Measurements from ENCODE around the gene MMP24.
"Not testable (repeated sequence)": the region's sequence is repeated elsewhere in the genome, so short reads cannot be mapped to it uniquely, and the experiment has no call there.

The MMP24 gene

DNA sequence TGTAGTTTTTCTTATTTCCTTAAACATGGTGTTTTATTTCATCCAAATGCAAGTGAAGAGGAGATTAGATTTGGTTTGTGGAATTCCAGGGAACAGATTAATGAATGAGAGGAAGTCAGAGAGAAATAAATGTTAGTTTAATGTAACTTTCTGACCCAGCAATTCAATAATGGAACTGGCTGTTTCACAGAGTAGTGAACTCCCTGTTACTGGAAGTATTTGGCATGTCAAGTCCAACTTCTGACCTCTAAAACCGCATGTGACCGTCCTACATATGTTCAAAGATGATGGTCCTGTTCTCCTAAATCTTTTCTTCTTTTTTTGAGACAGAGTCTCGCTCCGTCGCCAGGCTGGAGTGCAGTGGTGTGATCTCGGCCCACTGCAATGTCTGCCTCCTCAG lies 35.9 kb upstream of the MMP24 start:
- H3K4me3 ChIP-seq (ENCODE audit: low read length): no peak overlapping the region
- DNase-seq (ENCODE audit: low read depth): no peak
- TF ChIP-seq CTCF (IDR thresholded peaks at IDR 0.05; ENCODE audit: insufficient read depth, low read depth, low read length, missing control alignments): no peak

DNA sequence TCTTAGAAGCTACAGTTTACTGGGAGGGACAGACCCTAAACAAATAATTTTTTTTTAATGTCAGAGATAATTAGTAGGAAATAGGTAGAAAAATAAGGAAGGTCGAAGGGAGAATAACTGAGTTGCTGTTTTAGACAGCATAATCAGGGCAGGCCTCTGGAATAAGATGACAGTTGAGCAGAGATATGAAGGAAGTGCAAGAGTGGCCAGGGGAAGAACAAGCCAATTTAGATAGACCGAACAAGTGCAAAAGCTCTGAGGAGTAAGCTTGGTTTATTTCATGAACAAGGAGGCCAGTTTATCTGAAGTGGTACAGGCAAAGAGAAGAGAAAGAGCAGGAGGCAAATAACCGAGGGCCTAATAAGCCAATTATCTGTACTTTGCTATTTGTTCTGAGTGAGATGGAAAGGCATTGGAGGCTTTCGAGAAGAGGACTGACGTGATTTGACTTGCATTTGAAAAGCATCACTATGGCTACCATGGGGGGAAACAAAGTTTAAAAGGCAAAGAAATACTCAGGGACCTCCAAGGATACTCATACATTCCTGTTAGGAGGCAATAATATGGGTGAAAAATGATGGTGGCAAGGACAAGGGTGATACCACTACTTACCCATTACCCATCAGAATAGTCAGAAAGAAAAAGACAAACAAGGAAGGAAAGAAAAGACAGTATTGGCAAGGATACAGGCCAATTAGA lies 34.9 kb upstream of the MMP24 start:
- H3K4me3 ChIP-seq (ENCODE audit: low read length): no peak overlapping the region
- no peak for TF ChIP-seq CTCF (IDR thresholded peaks at IDR 0.05; ENCODE audit: insufficient read depth, low read depth, low read length, missing control alignments)
- no peak for DNase-seq (ENCODE audit: low read depth)

DNA sequence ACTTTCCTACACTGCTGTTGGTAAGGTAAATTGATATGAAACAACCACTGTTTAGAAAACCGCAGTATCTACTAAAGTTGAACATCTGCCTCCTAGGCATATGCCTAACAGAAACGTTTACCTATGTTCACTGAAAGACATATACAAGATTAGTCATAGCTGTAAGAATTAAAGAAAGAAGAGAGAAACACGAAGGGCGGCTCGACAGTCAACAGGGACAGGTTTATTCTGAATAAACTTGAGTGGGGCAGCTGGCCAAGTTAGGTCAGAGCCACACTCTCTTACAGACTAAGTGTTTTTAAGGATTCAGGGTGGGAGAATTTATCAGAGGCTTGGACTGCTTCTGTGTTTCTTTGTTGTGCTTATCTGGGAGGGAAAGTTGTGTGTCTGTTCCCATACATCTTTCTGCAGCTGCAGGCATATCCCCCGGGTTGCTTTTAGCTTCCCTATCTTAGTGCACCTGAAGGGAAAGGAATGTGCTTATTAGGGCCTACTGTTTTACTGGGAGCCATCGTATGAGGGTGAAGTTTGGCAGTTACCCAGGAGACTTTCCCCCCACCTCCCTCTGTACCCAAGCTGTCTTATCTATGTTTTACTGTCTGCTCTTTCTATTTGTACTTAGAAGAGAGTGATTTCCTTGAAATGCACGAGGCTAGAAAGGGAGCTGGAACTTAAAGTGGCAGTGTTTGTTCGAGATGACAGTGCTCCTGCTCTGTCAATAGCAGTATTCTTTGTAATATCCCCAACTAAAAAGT lies 34.2 kb upstream of the MMP24 start:
- peak; percentile 68 for DNase-seq (ENCODE audit: low read depth)
- TF ChIP-seq CTCF (IDR thresholded peaks at IDR 0.05; ENCODE audit: insufficient read depth, low read depth, low read length, missing control alignments): no peak
- H3K4me3 ChIP-seq (ENCODE audit: low read length): no peak overlapping the region

GRCh38 chr20:35193031-35193791 lies 33.3 kb upstream of the MMP24 start:
- DNase-seq (ENCODE audit: low read depth); H3K4me3 ChIP-seq (ENCODE audit: low read length): not testable (repeated sequence)

DNA sequence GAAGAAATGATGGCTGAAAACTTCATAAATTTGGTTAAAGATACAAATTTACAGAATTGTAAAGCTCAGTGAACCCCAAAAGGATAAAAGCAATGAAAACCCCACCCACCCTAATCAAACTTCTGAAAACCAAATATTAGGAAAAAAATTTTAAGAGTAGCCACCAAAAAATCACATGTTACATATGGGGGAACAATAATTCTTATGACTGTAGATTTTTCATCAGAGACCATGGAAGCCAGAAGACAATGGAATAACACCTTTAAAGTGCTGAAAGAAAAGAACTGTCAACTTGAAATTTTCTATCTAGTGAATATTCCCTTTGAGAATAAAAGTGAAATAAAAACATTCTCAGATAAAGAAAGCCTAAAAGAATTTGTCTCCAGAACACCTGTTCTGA lies 30.2 kb upstream of the MMP24 start:
- H3K4me3 ChIP-seq (ENCODE audit: low read length): no peak overlapping the region
- TF ChIP-seq CTCF (IDR thresholded peaks at IDR 0.05; ENCODE audit: insufficient read depth, low read depth, low read length, missing control alignments): no peak
- DNase-seq (ENCODE audit: low read depth): no peak

GRCh38 chr20:35199740-35200139 lies 26.8 kb upstream of the MMP24 start:
- no peak for TF ChIP-seq CTCF (IDR thresholded peaks at IDR 0.05; ENCODE audit: insufficient read depth, low read depth, low read length, missing control alignments)
- H3K4me3 ChIP-seq (ENCODE audit: low read length): no peak overlapping the region
- DNase-seq (ENCODE audit: low read depth): peak; percentile 71

DNA sequence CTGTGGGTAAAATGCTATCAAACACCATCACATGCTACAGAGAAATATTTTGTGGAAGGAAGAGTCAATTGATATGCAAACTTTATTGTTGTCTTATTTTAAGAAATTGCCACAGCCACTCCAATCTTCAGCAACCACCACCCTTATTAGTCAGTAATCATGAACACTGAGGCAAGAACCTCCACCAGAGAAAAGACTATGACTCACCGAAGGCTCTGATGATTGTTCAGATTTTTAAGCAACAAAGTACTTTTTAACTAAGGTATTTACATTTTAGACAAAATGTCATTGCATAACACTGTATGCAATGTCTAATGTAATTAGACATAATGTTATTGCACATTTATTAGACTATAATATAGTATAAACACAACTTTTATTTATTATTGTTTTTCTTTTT lies 26.2 kb upstream of the MMP24 start:
- no peak overlapping the region for H3K4me3 ChIP-seq (ENCODE audit: low read length)
- TF ChIP-seq CTCF (IDR thresholded peaks at IDR 0.05; ENCODE audit: insufficient read depth, low read depth, low read length, missing control alignments): no peak
- peak; percentile 91 for DNase-seq (ENCODE audit: low read depth)

GRCh38 chr20:35201467-35201866 lies 25.0 kb upstream of the MMP24 start:
- not testable (repeated sequence) for H3K4me3 ChIP-seq (ENCODE audit: low read length); DNase-seq (ENCODE audit: low read depth)
